ENCODE results near the gene NEURL3. TPM values are rescaled to one million over a fixed set of nuclear protein-coding genes. Genes with fewer than 3 reads are reported as not detected.

The NEURL3 gene
- total RNA-seq = not detected in 2 replicates

GRCh38 chr2:96505231-96505889, at the start of gene NEURL3:
NEURL3 (minus strand) TSS chr2:96505357; CDS start chr2:96505286, 71 bp downstream.

GRCh38 chr2:96536445-96537065, 31.4 kb upstream of the NEURL3 start, which contains the start of gene ARID5A:
ARID5A (plus strand) TSS chr2:96536752; CDS start chr2:96536827, 75 bp downstream.

Other genes starting within 250 kb of the NEURL3 start
- 18.7 and 24.3 TPM in 2 replicates for gene TMEM127, start 239.4 kb downstream of the NEURL3 start, total RNA-seq
- 76.2 and 91.8 TPM in 2 replicates for gene CIAO1, start 239.1 kb downstream of the NEURL3 start, total RNA-seq
- 47.8 and 76.7 TPM in 2 replicates for gene SNRNP200, start 199.8 kb downstream of the NEURL3 start, total RNA-seq
- 0.30 and 1.5 TPM in 2 replicates for gene ITPRIPL1, start 180.0 kb downstream of the NEURL3 start, total RNA-seq
- gene NCAPH, start 169.6 kb downstream of the NEURL3 start, total RNA-seq = 0.89 and 10.4 TPM in 2 replicates
- gene ARID5A, start 31.4 kb upstream of the NEURL3 start, total RNA-seq = 3.0 and 4.4 TPM in 2 replicates
- gene KANSL3, start 133.0 kb upstream of the NEURL3 start, total RNA-seq = 36.5 and 37.4 TPM in 2 replicates
- 0.32 and 0.59 TPM in 2 replicates for gene FER1L5, start 137.4 kb upstream of the NEURL3 start, total RNA-seq
- 37.8 and 45.1 TPM in 2 replicates for gene LMAN2L, start 234.7 kb upstream of the NEURL3 start, total RNA-seq